HepG2 (cell line): ENCODE measurements around the gene ARHGEF39. TPM values are rescaled to one million over a fixed set of nuclear protein-coding genes. Genes with fewer than 3 reads are reported as not detected.

ENCODE experiments used
- ATAC-seq: fragments of 200-7000 bp; cut with Tn5 transposase; 3 replicates; pipeline ENCODE4 v1.9.1; 2020; ENCODE audit warnings: mild to moderate bottlenecking, moderate library complexity
- BruUV-seq: library from RNA; stranded (reverse); fragments of 400-500 nt; replicated peaks from 2 replicates; lab custom pipeline; 2021; lab: Mats Ljungman, UMichigan
- CTCF ChIA-PET: fragments of 300-600 bp; formaldehyde crosslinking; extraction: SDS; loops from one replicate; lab custom pipeline; 2021; ENCODE audit warnings: low total read pairs, inconsistent platforms, low intra/inter-chr PET ratio; lab: Yijun Ruan, JAX
- POLR2A ChIA-PET: fragments of 350-600 bp; sonication (Branson Sonifier 250); formaldehyde crosslinking; loops from one replicate; lab custom pipeline; 2020; ENCODE audit warnings: antibody characterized with exemption, inconsistent platforms; lab: Yijun Ruan, JAX
- DNase-seq: peaks from one replicate; pipeline ENCODE4 v3.0.0-alpha.2; 2015; ENCODE audit warnings: low spot score
- FAIRE-seq: peaks from 3 replicates; lab custom pipeline; 2011; peaks lifted over from hg19 to GRCh38; lab: Jason Lieb, UNC
- H2AFZ ChIP-seq: one replicate; pipeline ENCODE4 v1.6.1; 2011; ENCODE audit warnings: low read length, inconsistent platforms
- H3K27ac ChIP-seq: fragments of 300-600 bp; 3 replicates; pipeline ENCODE4 v1.8.0; 2011; ENCODE audit warnings: mixed run types, mild to moderate bottlenecking, mixed read lengths, low read length, inconsistent platforms; ENCODE audit not compliant: insufficient read depth; ENCODE audit errors: extremely low read length
- H3K27me3 ChIP-seq, 2 experiments: fragments of 200-600 bp in 1 of 2; 2 replicates in 1 of 2; 3 replicates in 1 of 2; pipeline versions ENCODE4 v1.6.0 to v1.8.0; 2011; ENCODE audit warnings: low read length in 2 of 2, mild to moderate bottlenecking in 2 of 2, moderate library complexity in 2 of 2, inconsistent platforms in 1 of 2; ENCODE audit not compliant: insufficient read depth in 2 of 2, control insufficient read depth in 1 of 2
- H3K36me3 ChIP-seq, 2 experiments: fragments of 200-600 bp in 1 of 2; replicated peaks in 1 of 2; 2 replicates in 1 of 2; 3 replicates in 1 of 2; pipeline versions ENCODE4 v1.5.1 to v1.8.0; 2011; ENCODE audit warnings: low read length in 2 of 2, inconsistent platforms in 1 of 2; ENCODE audit not compliant: insufficient read depth in 2 of 2, control insufficient read depth in 1 of 2
- H3K4me1 ChIP-seq: 2 replicates; pipeline ENCODE4 v1.5.1; 2012; ENCODE audit warnings: low read length, inconsistent platforms; ENCODE audit not compliant: insufficient read depth
- H3K4me2 ChIP-seq: 2 replicates; pipeline ENCODE4 v1.6.0; 2011; ENCODE audit warnings: low read depth, low read length, inconsistent platforms
- H3K4me3 ChIP-seq, 3 experiments: fragments of 200-600 bp in 1 of 3; sonication (generic), shearing (Covaris generic) in 1 of 3; replicated peaks in 1 of 3; 2 replicates each; pipeline ENCODE4 v1.5.1; 2011 to 2016; ENCODE audit warnings: low read length in 3 of 3, inconsistent platforms in 2 of 3, low read depth in 2 of 3, mild to moderate bottlenecking in 2 of 3, control low read depth in 1 of 3, mixed read lengths in 1 of 3; ENCODE audit not compliant: insufficient read depth in 1 of 3
- H3K79me2 ChIP-seq: one replicate; pipeline ENCODE4 v1.6.1; 2011; ENCODE audit warnings: low read length, inconsistent platforms; ENCODE audit not compliant: insufficient read depth
- H3K9ac ChIP-seq: 2 replicates; pipeline ENCODE4 v1.6.0; 2011; ENCODE audit warnings: mild to moderate bottlenecking, low read depth, low read length, inconsistent platforms; ENCODE audit not compliant: insufficient read depth
- H3K9me3 ChIP-seq: 2 replicates; pipeline ENCODE4 v1.5.1; 2012; ENCODE audit warnings: mild to moderate bottlenecking, low read length
- H4K20me1 ChIP-seq: 2 replicates; pipeline ENCODE4 v1.6.0; 2011; ENCODE audit warnings: inconsistent platforms, mild to moderate bottlenecking, low read length, moderate library complexity; ENCODE audit not compliant: insufficient read depth
- ARID3A ChIP-seq: IDR thresholded peaks from 2 replicates; pipeline ENCODE4 v1.6.1; 2012; ENCODE audit warnings: low read depth, low read length, improper control_type of control experiment
- ATF3 ChIP-seq: sonication (generic); formaldehyde crosslinking; IDR thresholded peaks from 2 replicates; pipeline ENCODE4 v1.4.0; 2020; ENCODE audit warnings: missing genetic modification reagents
- ATF4 ChIP-seq, 2 experiments: fragments of 450-650 bp in 1 of 2; sonication (generic) in 1 of 2; formaldehyde crosslinking; IDR thresholded peaks; 2 replicates each; pipeline versions ENCODE4 v1.5.0 to v1.8.0; 2020 to 2022; ENCODE audit warnings: mild to moderate bottlenecking in 1 of 2, missing genetic modification reagents in 1 of 2
- BHLHE40 ChIP-seq: IDR thresholded peaks from 2 replicates; pipeline ENCODE4 v1.6.1; 2011; ENCODE audit warnings: low read length, improper control_type of control experiment
- DPF2 ChIP-seq: sonication (generic); formaldehyde crosslinking; IDR thresholded peaks from 2 replicates; pipeline ENCODE4 v1.4.0; 2020; ENCODE audit warnings: mild to moderate bottlenecking, low read depth, missing genetic modification reagents, borderline replicate concordance
- EP300 ChIP-seq, 3 experiments: sonication (generic) in 1 of 3; formaldehyde crosslinking in 1 of 3; IDR thresholded peaks; 2 replicates each; pipeline versions ENCODE4 v1.5.1 to v1.6.1; 2011 to 2020; ENCODE audit warnings: low read depth in 2 of 3, low read length in 2 of 3, borderline replicate concordance in 1 of 3, improper control_type of control experiment in 1 of 3, mild to moderate bottlenecking in 1 of 3, missing genetic modification reagents in 1 of 3, moderate library complexity in 1 of 3
- FOSL1 ChIP-seq: sonication (generic); formaldehyde crosslinking; IDR thresholded peaks from 2 replicates; pipeline ENCODE4 v1.9.0; 2021; ENCODE audit warnings: missing genetic modification reagents, borderline replicate concordance
- KLF16 ChIP-seq, 2 experiments: sonication (generic) in 1 of 2; formaldehyde crosslinking in 1 of 2; IDR thresholded peaks; 2 replicates each; pipeline versions ENCODE4 v1.6.1 to v1.8.0; 2016 to 2023; ENCODE audit warnings: missing genetic modification reagents in 2 of 2, missing compliant biosample characterization in 1 of 2
- MED1 ChIP-seq: sonication (generic); formaldehyde crosslinking; IDR thresholded peaks from 2 replicates; pipeline ENCODE4 v1.4.0; 2020; ENCODE audit warnings: missing genetic modification reagents
- NAIF1 ChIP-seq: sonication (generic); formaldehyde crosslinking; IDR thresholded peaks from 2 replicates; pipeline ENCODE4 v1.5.0; 2020; ENCODE audit warnings: mild to moderate bottlenecking, missing genetic modification reagents, borderline replicate concordance
- SNAPC2 ChIP-seq: sonication (generic); formaldehyde crosslinking; IDR thresholded peaks from 2 replicates; pipeline ENCODE4 v1.8.1; 2022; ENCODE audit warnings: mild to moderate bottlenecking, missing genetic modification reagents
- ZMYM2 ChIP-seq: sonication (generic); formaldehyde crosslinking; IDR thresholded peaks from 2 replicates; pipeline ENCODE4 v1.8.0; 2022; ENCODE audit warnings: mild to moderate bottlenecking, missing genetic modification reagents
- ZMYM3 ChIP-seq: sonication (generic); formaldehyde crosslinking; IDR thresholded peaks from 2 replicates; pipeline ENCODE4 v1.5.1; 2020; ENCODE audit warnings: mild to moderate bottlenecking, missing genetic modification reagents
- ZNF121 ChIP-seq: sonication (generic); formaldehyde crosslinking; IDR thresholded peaks from 2 replicates; pipeline ENCODE4 v1.5.0; 2020; ENCODE audit warnings: mild to moderate bottlenecking, missing genetic modification reagents
- ZNF430 ChIP-seq: sonication (generic); formaldehyde crosslinking; IDR thresholded peaks from 2 replicates; pipeline ENCODE4 v1.9.0; 2021; ENCODE audit warnings: mild to moderate bottlenecking, missing genetic modification reagents
- ZNF883 ChIP-seq: sonication (generic); formaldehyde crosslinking; IDR thresholded peaks from 2 replicates; pipeline ENCODE4 v1.5.1; 2020; ENCODE audit warnings: mild to moderate bottlenecking, missing genetic modification reagents; ENCODE audit errors: not compliant biosample characterization
- WGBS: methylation state at CpG from one replicate; pipeline ENCODE4 v1.1.6; 2017; ENCODE audit warnings: low lambda C conversion rate; 5-methylcytosine and 5-hydroxymethylcytosine counted together
- in situ Hi-C: cut with HindIII; loops from 2 replicates; pipeline ENCODE4 v1.10.0; 2017; ENCODE audit warnings: low pct_unique_long_range_greater_than_20kb; ENCODE audit not compliant: extremely low pct_ligation_motif_present
- intact Hi-C: fragments of 100-400 bp; cut with micrococcal nuclease; formaldehyde crosslinking; loops from one replicate; pipeline ENCODE4 v1.10.0; 2022; ENCODE audit not compliant: unreplicated experiment
- polyA plus RNA-seq, 8 experiments: library from polyadenylated mRNA; depleted of rRNA in 3 of 8; stranded (reverse) in 7 of 8; unstranded in 1 of 8; fragments of >200 nt; fragmentation: Illumina TruSeq in 4 of 8; extraction: Trizol in 4 of 8; gene quantifications; 2 replicates each; pipeline versions ENCODE4 v1.2.1 to v1.2.3, GENCODE V29; 2011 to 2016; ENCODE audit warnings: low read depth in 4 of 8, missing spikeins in 1 of 8, mixed read lengths in 1 of 8; ENCODE audit not compliant: insufficient read depth in 1 of 8
- total RNA-seq, 5 experiments: library from RNA; depleted of rRNA; stranded (reverse); fragments of >200 nt; fragmentation: Illumina TruSeq; extraction: Trizol; gene quantifications; 2 replicates each; pipeline ENCODE4 v1.2.3, GENCODE V29; 2016; ENCODE audit warnings: low read depth in 1 of 5

The ARHGEF39 gene
- total and polyA plus RNA-seq, 2 of the 13 experiments (the other 11 are each of a cell fraction or from before 2014, with no cell fraction given): 11.2 to 12.3 TPM

GRCh38 chr9:35651956-35652828 lies 12.8 kb downstream of the ARHGEF39 start:
- 11% methylated on average over 5 of the region's 7 CpGs for WGBS
- no peaks in the 10 kb centered on the region for H3K79me2 ChIP-seq
- H3K36me3 ChIP-seq: no peaks in the 10 kb centered on the region
- no peaks in the 10 kb centered on the region for H3K9me3 ChIP-seq
- H3K4me3 ChIP-seq: peak overlapping the region in 1 of 3 experiments; percentile 26; a peak in 1 of 6 replicates
- no peak overlapping the region for H3K27ac ChIP-seq
- intact Hi-C loops (no loop called here), in situ Hi-C loops (loop anchor here (10.0 kb wide), 1 partner anchor 537 kb away; the partner anchor contains the start of gene ATOSB)
- peak overlapping the region; percentile 57; the same call in 1 of the 2 replicates for H3K4me2 ChIP-seq
- CTCF ChIA-PET: no interaction called here
- no peak overlapping the region for H2AFZ ChIP-seq
- POLR2A ChIA-PET: interaction anchor here (0.6 to 1.2 kb wide), 2 partner anchors 18 to 38 kb away, joined by 4 to 5 read pairs; no protein-coding TSS in a partner anchor
- no peak overlapping the region; the same call in 1 of the 2 replicates for H3K9ac ChIP-seq
- peaks cover 85% of the 10 kb centered on the region for H3K4me1 ChIP-seq
- ATAC-seq: peak; percentile 22; the same call in 1 of the 3 replicates
- FAIRE-seq: no peak
- H3K27me3 ChIP-seq: peaks cover 2 to 20% of the 10 kb centered on the region in 2 experiments; a peak in 4 of 5 replicates
- no peaks in the 10 kb centered on the region for H4K20me1 ChIP-seq
- no TSS peak for BruUV-seq
- DNase-seq: peak; percentile 72
- TF ChIP-seq ATF3 (CRISPR knock-in tag): 0 out of 2 replicates have a peak, but pooled peaks have one; percentile 43
- TF ChIP-seq NAIF1 (CRISPR knock-in tag): no peak
- TF ChIP-seq KLF16 (CRISPR knock-in tag; IDR thresholded peaks at IDR 0.05): 0 out of 4 replicates have a peak, but pooled peaks of 1 of the 2 experiments have one; percentile 19
- peak; percentile 68; the same call in 1 of the 2 replicates for TF ChIP-seq FOSL1 (CRISPR knock-in tag)
- TF ChIP-seq BHLHE40: peak; percentile 48; the same call in 1 of the 2 replicates
- peak; percentile 53; the same call in 1 of the 2 replicates for TF ChIP-seq ARID3A
- 0 out of 2 replicates have a peak, but pooled peaks have one; percentile 48 for TF ChIP-seq ZMYM2 (CRISPR knock-in tag)
- peak; percentile 24; the same call in 1 of the 2 replicates for TF ChIP-seq ZMYM3 (CRISPR knock-in tag)
- peak; percentile 44; the same call in 1 of the 2 replicates for TF ChIP-seq MED1 (CRISPR knock-in tag)
- no peak for TF ChIP-seq ZNF883 (CRISPR knock-in tag)
- 0 out of 2 replicates have a peak, but pooled peaks have one; percentile 26 for TF ChIP-seq SNAPC2 (CRISPR knock-in tag)
- TF ChIP-seq DPF2 (CRISPR knock-in tag): peak; percentile 60; the same call in 1 of the 2 replicates
- peak in 1 of 2 experiments; percentile 31; a peak in 1 of 4 replicates for TF ChIP-seq EP300 (IDR thresholded peaks at IDR 0.05; ENCODE audit: low read depth in 2 of 2, low read length in 2 of 2)
- TF ChIP-seq EP300 (CRISPR knock-in tag; IDR thresholded peaks at IDR 0.05; ENCODE audit: borderline replicate concordance): no peak
- TF ChIP-seq ZNF430: no peak
- TF ChIP-seq ZNF121 (CRISPR knock-in tag): 0 out of 2 replicates have a peak, but pooled peaks have one; percentile 12
- peak in 1 of 2 experiments; percentile 33; a peak in 1 of 4 replicates for TF ChIP-seq ATF4 (CRISPR knock-in tag; IDR thresholded peaks at IDR 0.05)
